Loucy (cell line): ENCODE results near the gene FANCC.
A peak's percentile ranks its signal among the peaks of the same experiment; 100 is the strongest.

Experiments used
- H2AFZ ChIP-seq: fragments of 200-600 bp; sonication (generic); 2 replicates; pipeline ENCODE4 v1.6.0; 2016; ENCODE audit warnings: antibody characterized with exemption, mild to moderate bottlenecking, low read length, moderate library complexity
- H3F3A ChIP-seq: fragments of 200-600 bp; 2 replicates; pipeline ENCODE4 v1.6.0; 2016; ENCODE audit warnings: antibody characterized with exemption, low read depth, mild to moderate bottlenecking
- H3K27me3 ChIP-seq: fragments of 200-600 bp; sonication (generic); 2 replicates; pipeline ENCODE4 v1.6.1; 2014; ENCODE audit warnings: low read length, mild to moderate bottlenecking; ENCODE audit not compliant: insufficient read depth, poor library complexity, severe bottlenecking
- H3K36me3 ChIP-seq: fragments of 200-600 bp; sonication (generic); 2 replicates; pipeline ENCODE4 v1.6.1; 2016; ENCODE audit warnings: low read length; ENCODE audit not compliant: insufficient read depth
- H3K4me1 ChIP-seq: fragments of 200-600 bp; sonication (generic); 2 replicates; pipeline ENCODE4 v1.5.1; 2014; ENCODE audit warnings: low read length, mild to moderate bottlenecking; ENCODE audit not compliant: insufficient read depth, poor library complexity, severe bottlenecking
- H3K4me2 ChIP-seq: fragments of 200-600 bp; sonication (generic); 2 replicates; pipeline ENCODE4 v1.6.0; 2014; ENCODE audit warnings: antibody characterized with exemption, low read length, low read depth, mild to moderate bottlenecking; ENCODE audit not compliant: poor library complexity, severe bottlenecking
- H3K4me3 ChIP-seq: fragments of 200-600 bp; sonication (generic); 2 replicates; pipeline ENCODE4 v1.5.1; 2014; ENCODE audit warnings: low read length, mild to moderate bottlenecking, mixed read lengths; ENCODE audit not compliant: poor library complexity, severe bottlenecking
- H3K79me2 ChIP-seq: fragments of 200-600 bp; sonication (generic); 2 replicates; pipeline ENCODE4 v1.6.1; 2014; ENCODE audit warnings: low read length; ENCODE audit not compliant: insufficient read depth
- H3K9ac ChIP-seq: fragments of 200-600 bp; sonication (generic); 2 replicates; pipeline ENCODE4 v1.6.0; 2014; ENCODE audit warnings: mild to moderate bottlenecking, low read depth, low read length, moderate library complexity; ENCODE audit not compliant: poor library complexity, severe bottlenecking
- H3K9me2 ChIP-seq: fragments of 200-600 bp; sonication (generic); replicated peaks from 2 replicates; pipeline ENCODE4 v1.6.1; 2016; ENCODE audit warnings: low read depth, low read length, mixed read lengths
- H3K9me3 ChIP-seq: fragments of 200-600 bp; sonication (generic); 2 replicates; pipeline ENCODE4 v1.6.1; 2014; ENCODE audit warnings: mild to moderate bottlenecking, antibody characterized with exemption, low read length, low read depth; ENCODE audit not compliant: insufficient read depth
- H4K20me1 ChIP-seq: fragments of 200-600 bp; sonication (generic); 2 replicates; pipeline ENCODE4 v1.6.0; 2014; ENCODE audit warnings: antibody characterized with exemption, low read length, mild to moderate bottlenecking; ENCODE audit not compliant: insufficient read depth, poor library complexity, severe bottlenecking
- EZH2phosphoT487 ChIP-seq: fragments of 200-600 bp; IDR thresholded peaks from 2 replicates; pipeline ENCODE4 v1.6.1; 2018; ENCODE audit warnings: antibody characterized with exemption, mild to moderate bottlenecking, moderate library complexity, borderline replicate concordance
- TF ChIP-seq, protein P1 (sequence below): fragments of 200-600 bp; sonication (generic); conservative IDR thresholded peaks from 2 replicates; pipeline ENCODE4 v1.5.1; 2014; ENCODE audit warnings: mild to moderate bottlenecking, antibody characterized with exemption, low read length

Gene FANCC

GRCh38 chr9:95131023-95131943 is 186.2 kb downstream of the FANCC start:
- TF ChIP-seq, protein P1, sequence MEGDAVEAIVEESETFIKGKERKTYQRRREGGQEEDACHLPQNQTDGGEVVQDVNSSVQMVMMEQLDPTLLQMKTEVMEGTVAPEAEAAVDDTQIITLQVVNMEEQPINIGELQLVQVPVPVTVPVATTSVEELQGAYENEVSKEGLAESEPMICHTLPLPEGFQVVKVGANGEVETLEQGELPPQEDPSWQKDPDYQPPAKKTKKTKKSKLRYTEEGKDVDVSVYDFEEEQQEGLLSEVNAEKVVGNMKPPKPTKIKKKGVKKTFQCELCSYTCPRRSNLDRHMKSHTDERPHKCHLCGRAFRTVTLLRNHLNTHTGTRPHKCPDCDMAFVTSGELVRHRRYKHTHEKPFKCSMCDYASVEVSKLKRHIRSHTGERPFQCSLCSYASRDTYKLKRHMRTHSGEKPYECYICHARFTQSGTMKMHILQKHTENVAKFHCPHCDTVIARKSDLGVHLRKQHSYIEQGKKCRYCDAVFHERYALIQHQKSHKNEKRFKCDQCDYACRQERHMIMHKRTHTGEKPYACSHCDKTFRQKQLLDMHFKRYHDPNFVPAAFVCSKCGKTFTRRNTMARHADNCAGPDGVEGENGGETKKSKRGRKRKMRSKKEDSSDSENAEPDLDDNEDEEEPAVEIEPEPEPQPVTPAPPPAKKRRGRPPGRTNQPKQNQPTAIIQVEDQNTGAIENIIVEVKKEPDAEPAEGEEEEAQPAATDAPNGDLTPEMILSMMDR = peak; percentile 93
- no peak for TF ChIP-seq EZH2phosphoT487
- Histone ChIP-seq H3K4me1 (no peaks in the 10 kb centered on the region), H4K20me1 (no peaks in the 10 kb centered on the region), H3K9me2 (no peaks in the 10 kb centered on the region), H3K4me3 (no peak overlapping the region), H3K4me2 (no peak overlapping the region), H3K27me3 (no peaks in the 10 kb centered on the region), H3K9ac (no peak overlapping the region), H3K36me3 (no peaks in the 10 kb centered on the region), H2AFZ (no peak overlapping the region), H3K79me2 (no peaks in the 10 kb centered on the region), H3K9me3 (no peaks in the 10 kb centered on the region), H3F3A (no peaks in the 10 kb centered on the region)

- no peaks in the 10 kb centered on the region for H3K79me2 ChIP-seq
- no peak overlapping the region for H2AFZ ChIP-seq
Measured at GRCh38 chr9:95130484-95130883, 187.0 kb downstream of the FANCC start.

DNA sequence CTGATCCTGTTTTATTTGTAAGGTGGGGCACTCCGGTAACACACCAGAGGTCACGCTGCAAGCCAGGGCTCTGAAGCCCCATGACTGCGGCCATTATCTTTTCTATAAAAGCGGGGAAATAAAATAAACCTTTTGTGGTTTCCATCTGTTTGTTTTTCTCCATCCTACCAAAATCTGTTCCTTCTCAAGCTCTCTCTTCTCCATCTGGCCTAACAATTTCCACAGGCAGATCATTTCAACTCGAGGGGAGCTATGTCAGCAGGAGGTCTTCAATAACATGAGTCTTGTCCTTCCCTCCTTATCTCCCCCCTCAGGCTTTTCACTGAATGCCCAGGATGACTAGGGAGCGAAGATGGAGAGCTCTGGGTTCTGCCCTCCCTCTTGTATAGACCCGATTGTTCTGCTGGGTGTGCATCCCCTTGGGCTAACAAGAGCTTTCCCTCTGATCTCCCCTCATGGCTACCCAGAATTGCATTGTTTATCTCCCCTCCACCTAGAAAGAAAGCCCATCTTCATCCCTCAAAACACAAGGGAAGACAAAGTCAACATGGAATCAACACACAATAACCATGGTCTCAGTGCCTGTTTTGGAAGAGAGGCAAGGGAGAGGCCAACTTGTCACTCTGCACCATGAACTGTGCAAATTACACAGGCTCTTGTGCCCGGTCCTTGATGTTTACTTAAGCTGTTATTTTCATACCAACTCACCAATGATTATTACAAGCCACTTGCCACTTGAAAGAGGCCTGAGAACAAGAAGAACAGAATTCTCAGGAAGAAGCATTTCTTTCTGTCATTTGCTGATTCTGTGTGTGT is 187.8 kb downstream of the FANCC start:
- no peaks in the 10 kb centered on the region for H3F3A ChIP-seq
- H3K27me3 ChIP-seq = no peaks in the 10 kb centered on the region
- no peak overlapping the region for H3K9ac ChIP-seq

More at GRCh38 chr9:95130484-95130883, 187.0 kb downstream of the FANCC start:
- no peaks in the 10 kb centered on the region for H3F3A ChIP-seq
- no peak overlapping the region for H3K9ac ChIP-seq
- no peaks in the 10 kb centered on the region for H3K4me1 ChIP-seq
- no peak overlapping the region for H3K4me3 ChIP-seq
- no peak for TF ChIP-seq EZH2phosphoT487
- TF ChIP-seq, protein P1 = no peak
- no peaks in the 10 kb centered on the region for H3K9me3 ChIP-seq
- H4K20me1 ChIP-seq = no peaks in the 10 kb centered on the region
- no peaks in the 10 kb centered on the region for H3K9me2 ChIP-seq
- no peaks in the 10 kb centered on the region for H3K27me3 ChIP-seq
- H3K36me3 ChIP-seq = no peaks in the 10 kb centered on the region
- H3K4me2 ChIP-seq = no peak overlapping the region

More for the DNA sequence above, 187.8 kb downstream of the FANCC start:
- TF ChIP-seq, protein P1 = no peak
- TF ChIP-seq EZH2phosphoT487 = no peak
- Histone ChIP-seq H3K4me2 (no peak overlapping the region), H3K9me3 (no peaks in the 10 kb centered on the region), H3K9me2 (no peaks in the 10 kb centered on the region), H3K36me3 (no peaks in the 10 kb centered on the region), H3K4me1 (no peaks in the 10 kb centered on the region), H3K79me2 (no peaks in the 10 kb centered on the region), H4K20me1 (no peaks in the 10 kb centered on the region), H3K4me3 (no peak overlapping the region), H2AFZ (no peak overlapping the region)
